Effector CD8-positive, alpha-beta T cell (primary cell): ENCODE data around the gene TP53AIP1.

ENCODE experiments used
- DNase-seq: peaks from one replicate; lab custom pipeline; 2025; lab: John Stamatoyannopoulos, UW

The TP53AIP1 gene

DNA sequence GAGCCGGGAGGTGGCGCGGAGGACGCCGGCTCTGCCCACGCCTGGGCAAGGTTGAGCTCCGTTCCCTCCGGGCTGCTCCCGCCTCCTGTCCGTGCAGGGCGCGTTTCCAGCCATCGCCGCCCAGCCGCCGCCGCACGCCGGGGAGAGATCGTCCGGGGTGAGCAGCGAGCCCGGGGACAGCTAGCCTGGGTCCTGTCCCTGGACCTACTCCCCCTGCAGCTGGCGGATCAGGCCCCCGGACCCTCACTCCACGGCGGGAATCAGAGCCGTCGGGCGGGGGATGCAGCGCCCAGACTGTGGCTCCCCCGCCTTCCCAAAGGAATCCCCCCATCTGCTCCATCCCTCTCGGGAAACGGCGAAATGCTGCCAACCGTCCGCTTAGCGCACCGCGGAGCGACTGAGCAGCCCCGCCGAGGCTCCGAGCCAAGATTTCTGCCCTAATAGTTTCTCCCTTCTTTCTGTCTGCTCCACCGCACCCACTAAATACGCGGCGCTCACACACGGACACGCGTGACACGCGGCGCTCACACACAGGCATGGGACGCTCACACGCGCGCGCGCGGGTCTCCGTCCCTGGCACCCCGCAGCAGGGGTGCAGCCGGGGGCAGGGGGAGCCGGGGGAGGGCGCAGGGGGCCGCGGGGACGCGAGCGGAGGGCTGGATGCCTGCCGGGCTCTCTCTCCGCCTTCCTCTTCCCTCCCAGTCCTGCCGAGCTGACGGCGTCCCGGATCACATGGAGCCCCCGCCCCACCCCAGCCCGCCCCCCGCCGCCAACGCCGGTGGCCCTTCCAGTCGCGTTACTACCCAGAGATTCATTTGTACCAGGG, 51.9 kb downstream of the TP53AIP1 start, which contains the start of gene KCNJ5:
Gene KCNJ5, plus strand, starts transcription at position 814 of the 826 bp plus-strand sequence. CDS start 19,918 bp downstream, outside the sequence.
- no peak for DNase-seq

DNA sequence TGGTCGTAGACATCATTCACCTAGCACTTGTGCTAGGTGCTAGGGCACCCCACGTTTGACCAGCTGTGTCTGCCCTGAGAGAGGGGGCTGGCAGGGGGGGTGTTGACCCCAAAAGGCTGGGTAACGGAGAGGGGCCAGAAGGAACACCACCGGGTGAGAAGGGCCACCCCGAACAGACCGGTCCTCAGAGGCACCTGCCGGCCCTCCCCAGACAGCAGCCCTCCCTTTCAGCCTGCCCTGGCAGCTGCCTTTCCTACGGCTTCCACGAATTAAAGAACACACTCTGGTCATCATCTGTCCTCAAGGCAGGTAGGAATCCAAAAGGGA, 52.5 kb downstream of the TP53AIP1 start:
- no peak for DNase-seq

DNA sequence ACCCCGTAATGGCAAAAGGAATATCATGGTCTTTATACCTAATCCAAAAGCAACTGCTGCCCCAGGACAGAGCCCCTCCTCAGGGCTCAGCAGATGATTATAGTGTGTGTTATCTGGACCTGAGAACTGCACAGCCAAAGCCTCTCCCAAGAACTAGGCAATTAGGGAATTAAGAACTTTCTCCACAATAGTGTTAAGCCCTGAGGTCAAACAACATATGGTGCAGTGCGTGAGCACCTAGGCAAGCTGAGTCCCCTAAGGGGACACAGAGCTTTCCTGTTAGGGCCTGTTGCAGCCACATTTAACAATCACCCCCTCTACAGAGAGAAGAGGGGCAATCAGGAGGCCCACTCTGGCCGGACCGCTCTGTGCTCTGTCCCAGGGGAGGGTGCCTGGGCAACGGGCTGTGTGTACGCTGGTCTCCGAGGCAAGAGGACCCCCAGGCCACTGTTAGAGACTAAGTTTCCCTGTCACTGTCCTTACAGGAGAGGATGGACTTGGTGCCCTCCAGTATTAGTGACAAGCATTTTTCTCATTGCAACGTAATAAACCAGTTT, 52.9 kb downstream of the TP53AIP1 start:
- no peak for DNase-seq

DNA sequence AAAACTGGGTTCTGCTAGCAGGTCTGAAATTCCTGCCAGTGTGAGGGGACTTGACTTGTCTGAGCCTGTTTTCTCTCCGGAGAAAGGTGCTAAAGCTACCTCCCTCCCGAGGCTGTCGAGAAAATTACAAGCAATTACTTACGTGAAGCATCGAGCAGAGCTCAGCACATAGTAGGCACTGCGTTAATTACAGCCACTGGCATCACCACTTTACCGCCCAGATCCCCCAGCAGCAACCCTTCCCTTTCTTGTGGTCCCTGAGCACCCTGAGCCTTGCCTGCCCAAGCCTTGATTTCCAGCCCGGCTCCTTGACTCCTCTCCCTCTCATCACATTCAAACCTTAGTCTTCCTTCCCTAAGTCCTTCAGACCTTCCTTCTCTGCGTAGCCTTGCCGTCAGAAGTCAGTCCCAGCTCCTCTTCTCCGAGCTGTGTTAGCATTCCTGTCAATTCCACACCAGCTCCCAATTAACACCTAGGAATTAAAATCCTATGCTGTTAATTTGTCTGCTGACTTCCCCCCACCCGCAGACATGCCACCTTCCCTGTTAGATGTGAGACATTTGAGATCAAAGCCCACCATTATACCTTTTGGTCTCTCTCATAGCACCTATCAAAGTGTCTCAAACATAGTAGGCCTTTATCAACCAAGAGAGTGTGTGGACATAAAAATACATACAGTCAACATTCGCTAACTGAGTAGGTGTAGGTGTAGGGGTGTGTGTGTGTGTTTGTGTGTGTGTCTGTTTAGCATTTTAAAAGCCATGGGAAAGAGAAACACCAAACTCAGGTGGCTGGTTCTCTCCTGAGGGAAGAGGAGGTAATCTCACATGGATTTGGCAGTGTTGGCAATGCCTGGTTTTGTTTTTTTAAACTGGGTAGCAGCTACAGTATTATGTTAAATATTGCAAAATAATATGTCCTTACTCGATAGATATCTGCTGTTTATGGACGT, 54.4 kb downstream of the TP53AIP1 start:
- no peak for DNase-seq

DNA sequence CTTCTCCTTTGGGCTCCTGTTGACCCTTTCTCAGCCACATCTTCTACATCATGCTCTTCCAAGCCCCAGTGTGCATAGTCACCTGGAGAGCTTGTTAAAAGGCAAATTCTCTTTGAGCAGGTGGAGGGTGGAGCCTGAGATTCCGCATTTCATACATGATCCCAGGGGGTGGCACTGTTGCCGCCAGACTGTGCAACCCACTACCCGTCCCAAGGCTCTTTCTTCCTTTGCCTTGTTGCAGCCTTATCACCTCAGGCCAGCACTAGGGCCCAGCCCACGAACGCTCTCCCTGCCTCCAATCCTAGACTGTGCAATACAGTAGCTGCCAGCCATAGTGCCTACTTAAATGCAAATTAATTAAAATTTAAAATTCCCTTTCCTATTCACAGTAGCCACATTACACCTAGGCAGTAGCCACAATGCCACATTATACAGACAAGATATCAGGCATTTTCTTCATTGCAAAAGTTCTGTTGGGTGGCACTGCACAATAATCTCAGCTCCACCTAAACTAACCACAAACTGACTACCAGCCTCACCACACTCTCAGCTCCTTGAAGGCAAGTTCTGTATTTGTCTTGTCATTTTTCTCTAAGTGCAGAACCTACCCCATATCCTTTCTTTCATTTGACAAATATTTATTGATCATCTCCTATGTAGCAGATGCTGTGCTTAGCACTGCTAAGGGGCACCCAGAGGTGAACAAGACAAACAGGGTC, 56.1 kb downstream of the TP53AIP1 start:
- no peak for DNase-seq
